ENCODE results near the gene MIA. TPM values are rescaled to one million over a fixed set of nuclear protein-coding genes. Genes with fewer than 3 reads are reported as not detected.

The MIA gene
- total and polyA plus RNA-seq, 2 of the 4 experiments (the other 2 are of a cell fraction), result 0.44 TPM; not detected in 1

GRCh38 chr19:40778706-40779284 lies 3.5 kb downstream of the MIA start:
- no peak overlapping the region for H2BK5ac ChIP-seq (ENCODE audit: low read depth, low read length, poor library complexity, severe bottlenecking)
- H3K27me3 ChIP-seq (ENCODE audit: control insufficient read depth, insufficient read depth, low read length), result no peaks in the 10 kb centered on the region
- peak overlapping the region; percentile 73 for H2AK9ac ChIP-seq (replicated peaks; ENCODE audit: low read depth, low read length, poor library complexity)
- H2BK20ac ChIP-seq (ENCODE audit: low read depth, low read length), result no peak overlapping the region
- TF ChIP-seq BHLHE40 (IDR thresholded peaks at IDR 0.05; ENCODE audit: low read depth, low read length) (no peak), RCOR1 (IDR thresholded peaks at IDR 0.05; ENCODE audit: insufficient replicate concordance, low read length) (no peak), FOS (IDR thresholded peaks at IDR 0.05; ENCODE audit: low read depth, low read length) (no peak), MXI1 (IDR thresholded peaks at IDR 0.05; ENCODE audit: borderline replicate concordance, low read depth, low read length) (no peak), RFX5 (IDR thresholded peaks at IDR 0.05; ENCODE audit: low read depth, low read length) (0 out of 2 replicates have a peak, but pooled peaks have one; percentile 1)
- DNase-seq, result peak; percentile 29
- no peak overlapping the region for H4K5ac ChIP-seq (ENCODE audit: low read depth, low read length)
- peaks cover 10% of the 10 kb centered on the region for H3K9me1 ChIP-seq (ENCODE audit: insufficient read depth, low read length)
- peak overlapping the region; percentile 74 for H3K4me3 ChIP-seq (ENCODE audit: insufficient read depth, low read depth, low read length)
- no TSS peak for BruUV-seq (replicated peaks)
- in situ Hi-C loops (cut with MboI; ENCODE audit: low sequenced_read_pairs), result no loop called here
- H3K4ac ChIP-seq (ENCODE audit: low read depth, low read length), result peak overlapping the region; percentile 17; the same call in 1 of the 2 replicates
- H4K91ac ChIP-seq (ENCODE audit: insufficient read depth, low read depth, low read length), result no peak overlapping the region
- ChIA-PET POLR2A (ENCODE audit: unreplicated experiment) (no interaction called here), CTCF (interaction anchor here (0.5 to 2.0 kb wide), 6 partner anchors 12 to 485 kb away, joined by 3 to 6 read pairs (median 3); partner anchors contain the start of genes EGLN2 and HNRNPUL1)
- H2AK5ac ChIP-seq (ENCODE audit: low read depth, low read length), result peak overlapping the region; percentile 77; the same call in 1 of the 2 replicates
- no peaks in the 10 kb centered on the region; the same call in 1 of the 2 replicates for H3K36me3 ChIP-seq (ENCODE audit: control insufficient read depth, insufficient read depth, low read length)
- no peaks in the 10 kb centered on the region for H3K9me3 ChIP-seq (ENCODE audit: control insufficient read depth, insufficient read depth, low read length)
- H4K8ac ChIP-seq (ENCODE audit: low read depth in 2 of 2, low read length in 2 of 2), result peak overlapping the region; percentile 17 to 59; a peak in 3 of 4 replicates
- peak overlapping the region; percentile 47 for H3K9ac ChIP-seq (ENCODE audit: low read depth, low read length)
- H3K18ac ChIP-seq (ENCODE audit: low read depth, low read length), result no peak overlapping the region
- peak overlapping the region; percentile 8; the same call in 1 of the 2 replicates for H3K27ac ChIP-seq (ENCODE audit: insufficient read depth, low read length)
- dilution Hi-C loops (cut with HindIII; ENCODE audit: low sequenced_read_pairs, unreplicated experiment), result no loop called here
- ATAC-seq (ENCODE audit: low read depth), result no peak
- peak overlapping the region; percentile 86 for H3K4me2 ChIP-seq (ENCODE audit: low read depth, low read length)
- H3K56ac ChIP-seq (ENCODE audit: extremely low read depth, insufficient read depth, low read length), result no peak overlapping the region
- no peak overlapping the region for H2BK120ac ChIP-seq (ENCODE audit: low read depth, low read length)
- peaks cover 8 to 18% of the 10 kb centered on the region in 2 experiments; a peak in 3 of 4 replicates for H3K79me1 ChIP-seq (ENCODE audit: low read depth in 1 of 2, low read length in 2 of 2)
- peaks cover 9% of the 10 kb centered on the region; the same call in 1 of the 2 replicates for H4K20me1 ChIP-seq (ENCODE audit: insufficient read depth, low read length)
- 8% methylated on average over 6 of the region's 7 CpGs; no CpG with 5 or more reads in 1 of the 2 experiments for WGBS, 2 experiments (ENCODE audit: extremely low coverage in 2 of 2, insufficient read length in 1 of 2)
- H3K23ac ChIP-seq (ENCODE audit: low read depth, low read length), result peak overlapping the region; percentile 31
- peaks cover 6% of the 10 kb centered on the region for H3K4me1 ChIP-seq (ENCODE audit: control insufficient read depth, insufficient read depth, low read length)
- H2BK15ac ChIP-seq (ENCODE audit: low read depth, low read length), result no peak overlapping the region
- intact Hi-C loops (cut with micrococcal nuclease), result loop anchor here (2.0 kb wide), 1 partner anchor 28 kb away; the partner anchor contains the start of genes ACTMAP and SNRPA
- H3K14ac ChIP-seq (replicated peaks; ENCODE audit: low read depth, low read length), result peak overlapping the region; percentile 42
- H2AFZ ChIP-seq (replicated peaks; ENCODE audit: low read length, poor library complexity), result peak overlapping the region; percentile 98
